ENCODE measurements around the gene PPP1R13B.

The PPP1R13B gene

GRCh38 chr14:103762036-103762435, 85.3 kb downstream of the PPP1R13B start:
- no peak overlapping the region for H3K4me3 ChIP-seq
- H4K20me1 ChIP-seq, result no peaks in the 10 kb centered on the region
- H3K36me3 ChIP-seq, result peaks cover 0 to 15% (median 0%) of the 10 kb centered on the region in 11 experiments; a peak in 6 of 22 replicates
- H3K4me1 ChIP-seq, result peaks cover 0 to 4% (median 0%) of the 10 kb centered on the region in 10 experiments; a peak in 2 of 20 replicates
- peaks cover 0 to 6% (median 4%) of the 10 kb centered on the region in 11 experiments; a peak in 6 of 22 replicates for H3K9me3 ChIP-seq (replicated peaks in 1 of 11)
- H3K27me3 ChIP-seq, result no peaks in the 10 kb centered on the region
- no peak overlapping the region for H3K9ac ChIP-seq
- H3K27ac ChIP-seq, result no peak overlapping the region
- TF ChIP-seq Cebpa-rat (IDR thresholded peaks at IDR 0.05), result no peak
- H3K4me2 ChIP-seq, result no peak overlapping the region

- no peaks in the 10 kb centered on the region for H3K27me3 ChIP-seq
- H3K9ac ChIP-seq, result no peak overlapping the region
- no peak overlapping the region for H3K4me2 ChIP-seq
- no peak overlapping the region for H3K4me3 ChIP-seq
- H3K36me3 ChIP-seq, result no peaks in the 10 kb centered on the region
- H4K20me1 ChIP-seq, result no peaks in the 10 kb centered on the region
- H3K9me3 ChIP-seq (replicated peaks in 1 of 11), result no peaks in the 10 kb centered on the region
- no peak overlapping the region for H3K27ac ChIP-seq
- no peak for TF ChIP-seq Cebpa-rat (IDR thresholded peaks at IDR 0.05)
- peaks cover 0 to 5% (median 0%) of the 10 kb centered on the region in 10 experiments; a peak in 7 of 20 replicates for H3K4me1 ChIP-seq
Measured at GRCh38 chr14:103758059-103758776, 89.2 kb downstream of the PPP1R13B start.

- Histone ChIP-seq H3K27me3 (no peaks in the 10 kb centered on the region), H3K4me3 (no peak overlapping the region), H3K4me2 (no peak overlapping the region), H3K36me3 (no peaks in the 10 kb centered on the region; a peak in 1 of 22 replicates), H3K4me1 (peaks cover 0 to 15% (median 0%) of the 10 kb centered on the region in 10 experiments; a peak in 8 of 20 replicates), H3K9ac (no peak overlapping the region), H3K9me3 (replicated peaks in 1 of 11) (no peaks in the 10 kb centered on the region), H4K20me1 (no peaks in the 10 kb centered on the region), H3K27ac (no peak overlapping the region)
- no peak for TF ChIP-seq Cebpa-rat (IDR thresholded peaks at IDR 0.05)
Measured at GRCh38 chr14:103755060-103755459, 92.3 kb downstream of the PPP1R13B start.

- TF ChIP-seq Cebpa-rat (IDR thresholded peaks at IDR 0.05), result no peak
- Histone ChIP-seq H3K27ac (no peak overlapping the region), H4K20me1 (no peaks in the 10 kb centered on the region), H3K4me3 (no peak overlapping the region), H3K9ac (no peak overlapping the region), H3K27me3 (no peaks in the 10 kb centered on the region), H3K36me3 (no peaks in the 10 kb centered on the region; a peak in 1 of 22 replicates), H3K4me1 (peaks cover under 1 to 22% (median 8%) of the 10 kb centered on the region in 10 experiments), H3K9me3 (replicated peaks in 1 of 11) (no peaks in the 10 kb centered on the region), H3K4me2 (no peak overlapping the region; a peak in 1 of 22 replicates)
Measured at GRCh38 chr14:103753774-103754173, 93.6 kb downstream of the PPP1R13B start.

- peak overlapping the region in 1 of 11 experiments; percentile 33; a peak in 1 of 22 replicates for H3K4me2 ChIP-seq
- no peak overlapping the region for H3K9ac ChIP-seq
- no peaks in the 10 kb centered on the region for H3K9me3 ChIP-seq (replicated peaks in 1 of 11)
- H3K4me1 ChIP-seq, result peaks cover 13 to 40% (median 26%) of the 10 kb centered on the region in 10 experiments
- no peaks in the 10 kb centered on the region; a peak in 1 of 22 replicates for H4K20me1 ChIP-seq
- no peaks in the 10 kb centered on the region for H3K27me3 ChIP-seq
- TF ChIP-seq Cebpa-rat (IDR thresholded peaks at IDR 0.05), result no peak
- H3K27ac ChIP-seq, result no peak overlapping the region
- H3K36me3 ChIP-seq, result peaks cover 0 to 6% (median 0%) of the 10 kb centered on the region in 11 experiments; a peak in 3 of 22 replicates
- H3K4me3 ChIP-seq, result no peak overlapping the region
Measured at GRCh38 chr14:103749860-103750259, 97.5 kb downstream of the PPP1R13B start.

- peaks cover 0 to 6% (median 0%) of the 10 kb centered on the region in 11 experiments; a peak in 3 of 22 replicates for H3K36me3 ChIP-seq
- peaks cover 17 to 44% (median 29%) of the 10 kb centered on the region in 10 experiments for H3K4me1 ChIP-seq
- H3K4me2 ChIP-seq, result peak overlapping the region in 1 of 11 experiments; percentile 33; a peak in 1 of 22 replicates
- H4K20me1 ChIP-seq, result no peaks in the 10 kb centered on the region; a peak in 1 of 22 replicates
- H3K27ac ChIP-seq, result no peak overlapping the region
- no peak overlapping the region for H3K9ac ChIP-seq
- H3K27me3 ChIP-seq, result no peaks in the 10 kb centered on the region
- no peak overlapping the region for H3K4me3 ChIP-seq
- no peak for TF ChIP-seq Cebpa-rat (IDR thresholded peaks at IDR 0.05)
- no peaks in the 10 kb centered on the region for H3K9me3 ChIP-seq (replicated peaks in 1 of 11)
Measured at GRCh38 chr14:103749452-103749851, 97.9 kb downstream of the PPP1R13B start.

GRCh38 chr14:103748534-103748857, 98.9 kb downstream of the PPP1R13B start:
- no peak for TF ChIP-seq Cebpa-rat (IDR thresholded peaks at IDR 0.05)
- Histone ChIP-seq H3K4me2 (peak overlapping the region in 7 of 11 experiments; percentile 12 to 55 (median 42); a peak in 12 of 22 replicates), H4K20me1 (no peaks in the 10 kb centered on the region; a peak in 1 of 22 replicates), H3K4me1 (peaks cover 26 to 51% (median 33%) of the 10 kb centered on the region in 10 experiments), H3K9me3 (replicated peaks in 1 of 11) (no peaks in the 10 kb centered on the region), H3K4me3 (no peak overlapping the region), H3K9ac (no peak overlapping the region), H3K27ac (no peak overlapping the region), H3K36me3 (peaks cover 0 to 6% (median 0%) of the 10 kb centered on the region in 11 experiments; a peak in 3 of 22 replicates), H3K27me3 (no peaks in the 10 kb centered on the region)

- Histone ChIP-seq H3K27me3 (no peaks in the 10 kb centered on the region), H3K4me1 (peaks cover 21 to 60% (median 47%) of the 10 kb centered on the region in 10 experiments), H3K36me3 (peaks cover 0 to 12% (median 0%) of the 10 kb centered on the region in 11 experiments; a peak in 4 of 22 replicates), H3K27ac (no peak overlapping the region), H3K4me2 (peak overlapping the region in 5 of 11 experiments; percentile 11 to 38 (median 30); a peak in 6 of 22 replicates), H3K4me3 (no peak overlapping the region), H4K20me1 (no peaks in the 10 kb centered on the region; a peak in 1 of 22 replicates), H3K9me3 (replicated peaks in 1 of 11) (no peaks in the 10 kb centered on the region), H3K9ac (no peak overlapping the region)
- no peak for TF ChIP-seq Cebpa-rat (IDR thresholded peaks at IDR 0.05)
Measured at GRCh38 chr14:103746701-103747100, 100.7 kb downstream of the PPP1R13B start.

- Histone ChIP-seq H3K4me3 (no peak overlapping the region), H3K27ac (no peak overlapping the region), H3K36me3 (peaks cover 0 to 12% (median 0%) of the 10 kb centered on the region in 11 experiments; a peak in 6 of 22 replicates), H3K9me3 (replicated peaks in 1 of 11) (no peaks in the 10 kb centered on the region), H3K4me2 (peak overlapping the region in 4 of 11 experiments; percentile 20 to 67 (median 50); a peak in 3 of 22 replicates), H3K9ac (no peak overlapping the region), H4K20me1 (no peaks in the 10 kb centered on the region; a peak in 1 of 22 replicates), H3K4me1 (peaks cover 30 to 69% (median 56%) of the 10 kb centered on the region in 10 experiments), H3K27me3 (no peaks in the 10 kb centered on the region)
- TF ChIP-seq Cebpa-rat (IDR thresholded peaks at IDR 0.05), result no peak
Measured at GRCh38 chr14:103745424-103745823, 102.0 kb downstream of the PPP1R13B start.
